NB4 (cell line): Measurements from ENCODE around the gene CSF1R.

Experiments used
- POLR2A ChIP-seq: IDR thresholded peaks from 2 replicates; pipeline ENCODE4 v1.6.1; 2011; ENCODE audit warnings: mild to moderate bottlenecking; ENCODE audit not compliant: insufficient read length; ENCODE audit errors: extremely low read depth
- TF ChIP-seq, protein P1 (sequence below): IDR thresholded peaks from one replicate; pipeline ENCODE4 v1.5.1; 2012; ENCODE audit warnings: low read depth, low read length

DNA sequence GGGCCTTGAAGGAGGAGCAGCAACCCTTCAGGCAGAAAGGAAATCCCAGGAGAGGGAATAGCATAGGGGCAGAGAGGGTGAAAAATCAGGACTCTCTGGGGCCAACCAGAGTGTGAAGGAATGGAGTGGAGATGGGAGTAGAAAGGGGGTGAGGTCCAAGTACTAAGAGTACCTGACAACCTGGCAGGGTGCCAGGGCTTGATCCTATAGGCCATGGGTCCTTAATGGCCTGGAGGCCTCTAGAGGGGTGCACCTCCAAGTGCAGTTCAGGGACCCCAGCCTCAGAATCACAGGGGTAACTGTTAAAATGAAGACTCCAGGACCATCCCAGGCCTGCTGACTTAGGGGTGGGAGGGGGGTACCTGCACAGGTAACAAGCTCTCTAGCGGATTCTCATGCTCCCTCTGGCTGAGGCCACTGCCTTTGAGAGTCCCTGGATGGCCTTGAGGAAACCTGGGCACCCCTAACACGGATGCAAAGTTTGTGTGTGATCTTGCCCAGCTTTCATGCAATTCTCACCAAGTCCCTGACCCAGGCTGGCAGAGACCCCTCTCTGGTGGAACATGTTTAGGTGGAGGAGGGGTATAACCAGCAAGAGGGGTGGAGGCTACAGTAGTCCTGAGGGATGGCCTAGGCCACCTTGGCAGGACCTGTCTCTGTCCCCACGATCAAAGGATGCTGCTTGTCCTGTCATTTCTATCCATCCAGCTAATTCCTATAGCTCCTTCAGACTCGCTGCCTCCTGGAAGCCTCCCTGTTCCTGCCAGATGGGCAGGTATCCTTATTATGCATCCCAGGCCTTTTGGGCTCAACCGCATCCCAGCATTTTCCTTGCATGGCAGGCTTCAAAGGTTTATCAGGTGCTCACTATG lies 17.6 kb upstream of the CSF1R start:
- TF ChIP-seq, protein P1, sequence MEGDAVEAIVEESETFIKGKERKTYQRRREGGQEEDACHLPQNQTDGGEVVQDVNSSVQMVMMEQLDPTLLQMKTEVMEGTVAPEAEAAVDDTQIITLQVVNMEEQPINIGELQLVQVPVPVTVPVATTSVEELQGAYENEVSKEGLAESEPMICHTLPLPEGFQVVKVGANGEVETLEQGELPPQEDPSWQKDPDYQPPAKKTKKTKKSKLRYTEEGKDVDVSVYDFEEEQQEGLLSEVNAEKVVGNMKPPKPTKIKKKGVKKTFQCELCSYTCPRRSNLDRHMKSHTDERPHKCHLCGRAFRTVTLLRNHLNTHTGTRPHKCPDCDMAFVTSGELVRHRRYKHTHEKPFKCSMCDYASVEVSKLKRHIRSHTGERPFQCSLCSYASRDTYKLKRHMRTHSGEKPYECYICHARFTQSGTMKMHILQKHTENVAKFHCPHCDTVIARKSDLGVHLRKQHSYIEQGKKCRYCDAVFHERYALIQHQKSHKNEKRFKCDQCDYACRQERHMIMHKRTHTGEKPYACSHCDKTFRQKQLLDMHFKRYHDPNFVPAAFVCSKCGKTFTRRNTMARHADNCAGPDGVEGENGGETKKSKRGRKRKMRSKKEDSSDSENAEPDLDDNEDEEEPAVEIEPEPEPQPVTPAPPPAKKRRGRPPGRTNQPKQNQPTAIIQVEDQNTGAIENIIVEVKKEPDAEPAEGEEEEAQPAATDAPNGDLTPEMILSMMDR = no peak
- no peak for TF ChIP-seq POLR2A
